Stimulated activated CD4-positive, alpha-beta T cell treated with anti-CD3 and anti-CD28 coated beads, TNF-alpha, amount 100 ng/mL, for 48 hours (primary cell): Measurements from ENCODE around the gene CYGB.
"Not testable (repeated sequence)": the region's sequence is repeated elsewhere in the genome, so short reads cannot be mapped to it uniquely, and the experiment has no call there.

Experiments used
- DNase-seq, 3 donors: peaks; one replicate each; pipeline ENCODE4 v3.0.0-alpha.2; 2020; ENCODE audit warnings: low read depth in 3 of 3

The CYGB gene

DNA sequence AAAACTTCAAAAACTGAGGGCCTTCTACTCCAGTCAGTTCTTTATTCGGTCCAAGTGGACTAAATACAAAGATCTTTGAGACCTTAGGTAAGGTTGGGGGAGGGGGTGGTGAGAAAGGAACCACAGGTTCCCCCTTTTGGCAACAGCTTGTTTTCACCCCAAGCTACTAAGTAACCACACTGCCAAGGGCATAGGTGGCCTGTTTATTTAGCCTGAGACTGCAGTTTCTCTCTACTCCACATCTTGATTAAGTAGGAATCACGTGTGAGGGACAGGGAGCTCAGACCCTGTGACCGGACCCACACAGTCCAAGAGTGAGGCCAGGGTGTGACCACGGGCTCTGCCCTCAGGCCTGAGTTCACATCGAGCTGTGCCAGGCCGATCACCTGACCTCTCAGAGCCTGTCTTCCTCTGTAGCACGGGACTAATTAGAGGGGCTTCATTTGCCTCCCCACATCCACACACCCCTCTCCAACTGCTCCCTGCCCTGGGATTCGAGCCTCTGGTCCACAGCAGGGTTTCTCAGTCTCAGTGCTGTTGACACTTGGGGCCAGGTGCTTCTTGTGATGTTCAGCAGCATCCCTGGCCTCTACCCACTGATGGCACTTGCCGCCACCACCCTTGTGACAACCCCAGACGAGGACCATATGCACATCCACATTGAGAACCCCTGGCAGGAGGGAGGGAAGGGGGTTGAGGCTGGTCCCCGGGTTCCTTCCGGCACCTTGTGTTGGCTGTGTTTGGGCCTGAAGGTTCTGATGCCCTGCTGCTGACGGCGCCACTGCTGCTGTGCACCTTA, 30.3 kb upstream of the CYGB start:
- no peak for DNase-seq

DNA sequence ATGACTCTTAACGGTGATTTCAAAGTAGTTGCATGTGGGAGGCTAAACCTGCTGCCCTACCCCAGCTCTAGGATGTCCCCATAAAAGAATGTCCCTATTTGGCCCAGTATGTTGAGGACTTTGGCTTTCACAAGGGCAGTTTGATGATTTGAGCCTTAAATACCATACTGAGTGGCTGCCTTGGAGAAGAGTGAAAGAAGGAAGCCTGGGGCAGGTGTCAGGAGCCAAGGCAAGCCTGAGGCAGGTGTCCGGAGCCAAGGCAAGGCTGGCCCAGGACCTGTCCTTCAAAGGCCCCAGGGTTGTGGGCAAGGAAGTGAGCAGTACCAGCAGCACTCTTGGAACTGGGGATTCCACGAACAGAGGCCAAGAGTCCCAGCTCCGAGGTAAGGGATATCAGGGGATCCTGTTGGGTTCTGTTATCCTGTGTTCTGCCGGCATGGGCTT, 29.5 kb upstream of the CYGB start:
- no peak for DNase-seq

DNA sequence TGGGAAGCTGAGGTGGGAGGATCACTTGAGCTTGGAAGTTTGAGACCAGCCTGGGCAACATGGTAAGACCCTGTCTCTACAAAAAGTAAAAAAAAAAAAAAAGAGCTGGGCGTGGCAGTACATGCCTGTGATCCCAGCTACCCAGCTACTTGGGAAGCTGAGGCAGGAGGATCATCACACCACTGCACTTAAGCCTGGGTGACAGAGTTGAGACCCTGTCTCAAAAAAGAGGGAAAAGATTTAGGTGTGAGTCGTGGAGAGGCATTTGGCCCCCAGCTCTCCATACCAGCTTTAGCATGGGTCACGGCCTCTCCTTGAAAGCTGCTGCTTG, 29.1 kb upstream of the CYGB start:
- DNase-seq: no peak

DNA sequence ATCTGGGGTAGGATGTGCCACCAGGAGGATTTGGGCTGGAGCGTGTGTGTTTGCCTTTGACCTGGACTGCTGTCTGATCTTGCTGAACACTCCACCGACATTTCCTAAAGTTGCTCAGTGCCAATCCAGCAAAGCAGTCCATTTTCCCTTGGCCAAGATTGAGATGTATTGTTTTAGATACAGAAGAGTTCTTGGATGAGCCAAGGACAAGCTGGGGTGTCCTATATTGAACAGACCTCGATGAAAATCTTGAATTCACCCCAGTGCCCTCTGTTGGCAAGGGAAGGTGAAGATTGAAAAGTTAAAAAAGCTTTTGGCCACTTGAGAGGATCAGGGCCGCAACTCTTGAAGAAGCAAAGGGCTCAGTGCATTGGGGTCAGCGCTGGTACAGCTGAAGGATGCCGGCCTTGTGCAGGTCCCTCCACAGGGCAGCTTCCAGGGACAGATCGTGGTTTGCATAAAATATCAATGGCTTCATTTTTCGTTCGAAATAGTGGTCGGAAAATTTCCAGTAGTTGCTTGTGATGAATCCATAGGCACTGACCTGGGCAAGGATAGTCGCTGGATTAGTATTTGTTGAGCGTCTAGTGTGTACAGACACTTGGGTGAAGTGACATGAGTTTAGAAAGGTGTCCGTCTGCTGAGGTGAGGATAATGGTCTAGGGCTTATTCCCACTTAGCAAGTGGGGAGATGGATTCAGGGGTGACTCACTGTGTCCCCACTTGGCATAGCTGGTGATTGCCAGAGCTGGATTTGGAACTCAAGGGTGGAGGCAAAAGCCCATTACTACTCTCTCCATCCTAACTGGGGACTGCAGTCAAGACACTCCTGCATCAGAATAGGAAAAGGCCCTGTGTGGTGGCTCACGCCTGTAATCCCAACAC, 28.5 kb upstream of the CYGB start:
- no peak for DNase-seq

DNA sequence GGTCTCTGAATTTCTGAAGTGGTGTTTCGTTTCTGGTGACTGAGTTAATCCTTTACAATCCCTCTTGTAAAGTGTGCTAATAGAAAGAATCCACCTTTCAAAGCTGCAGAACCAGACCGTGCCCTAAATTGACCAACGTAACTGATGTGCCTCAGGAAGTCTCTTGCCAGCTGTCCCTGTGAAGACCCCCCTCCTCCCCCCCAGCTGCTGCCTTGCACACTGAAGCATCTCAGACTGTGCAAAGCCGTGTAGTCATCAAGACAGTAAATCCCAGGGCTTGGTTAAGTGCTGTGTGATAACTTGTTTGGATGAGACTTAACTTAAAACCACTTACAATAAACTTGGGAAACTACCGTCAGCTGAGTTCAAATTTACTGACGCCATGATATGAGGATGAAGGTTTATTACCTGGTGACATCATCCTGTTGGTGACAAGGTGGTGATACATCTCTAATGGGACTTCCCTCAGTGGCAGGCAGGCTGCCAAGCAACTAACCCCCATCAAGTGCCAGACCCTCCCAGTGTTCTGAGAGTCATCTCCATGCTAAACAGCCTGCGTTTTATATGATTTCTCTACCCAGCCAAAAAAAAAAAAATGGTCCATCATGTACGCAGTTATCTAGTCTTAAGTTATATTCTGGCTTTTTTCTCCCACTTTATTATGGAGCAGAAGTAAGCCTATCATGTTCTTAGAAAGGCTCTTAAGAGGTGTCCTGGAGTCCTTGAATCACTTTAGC, 27.6 kb upstream of the CYGB start:
- not testable (repeated sequence) for DNase-seq

DNA sequence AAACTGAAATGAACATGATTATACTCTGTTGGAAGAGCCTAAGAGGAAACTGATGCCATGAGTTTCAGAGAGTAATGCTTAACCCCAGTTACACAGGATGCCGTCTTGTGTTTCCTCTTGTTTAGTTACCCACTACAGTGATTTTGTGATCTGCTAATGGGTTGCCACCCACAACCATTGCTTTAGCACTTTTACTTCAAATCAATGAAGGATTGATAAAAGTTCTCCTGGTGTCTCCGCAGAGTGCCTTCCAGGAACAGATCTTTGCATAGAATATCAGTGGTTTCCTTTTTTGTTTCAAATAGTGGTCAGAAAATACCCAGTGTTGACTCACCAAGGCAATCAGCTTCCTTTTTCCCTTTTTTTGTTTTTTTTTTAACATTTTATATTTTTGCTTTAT, 25.9 kb upstream of the CYGB start:
- DNase-seq: not testable (repeated sequence)

DNA sequence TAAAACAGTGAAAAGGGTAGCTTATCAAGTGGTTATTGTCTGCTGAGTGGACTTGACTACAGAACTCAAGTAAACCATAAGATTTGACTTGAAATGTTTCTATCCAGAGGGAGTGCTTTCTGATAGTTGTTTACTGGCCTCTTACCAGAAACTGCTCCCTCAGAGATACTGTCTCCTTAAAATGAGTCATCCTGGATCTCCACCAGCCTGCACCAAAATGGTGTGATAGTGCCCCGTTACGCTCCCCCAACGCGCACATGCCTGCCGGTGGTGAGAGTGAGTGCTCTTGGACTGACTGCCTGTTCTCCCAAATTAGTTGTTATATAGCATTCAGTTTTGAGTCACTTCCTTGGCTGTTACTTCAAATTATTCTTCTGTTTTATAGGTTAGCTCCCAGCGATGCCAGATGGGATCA, 25.2 kb upstream of the CYGB start:
- no peak for DNase-seq

DNA sequence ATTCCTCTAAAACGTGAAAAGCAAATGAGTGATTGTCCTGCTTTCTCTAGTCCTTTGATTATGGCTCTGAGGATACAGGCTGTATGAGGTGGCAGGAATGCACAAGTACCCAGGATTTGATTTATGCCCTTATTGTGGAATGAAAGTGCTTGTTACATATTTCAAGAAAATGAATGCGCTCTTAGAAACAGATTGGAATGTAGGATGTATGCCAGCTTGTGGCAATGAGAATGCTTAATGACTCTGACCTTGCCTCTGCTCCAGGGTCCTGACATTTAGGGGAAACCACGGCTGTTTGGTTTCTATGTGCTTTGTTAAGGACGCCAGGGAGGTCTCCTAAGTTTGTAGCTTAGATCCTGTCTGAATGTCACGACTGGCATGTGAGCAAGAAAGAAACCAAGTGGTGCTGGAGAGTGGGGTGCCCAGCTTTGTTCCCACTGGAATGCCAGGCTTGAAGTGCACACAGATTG, 24.3 kb upstream of the CYGB start:
- no peak for DNase-seq

DNA sequence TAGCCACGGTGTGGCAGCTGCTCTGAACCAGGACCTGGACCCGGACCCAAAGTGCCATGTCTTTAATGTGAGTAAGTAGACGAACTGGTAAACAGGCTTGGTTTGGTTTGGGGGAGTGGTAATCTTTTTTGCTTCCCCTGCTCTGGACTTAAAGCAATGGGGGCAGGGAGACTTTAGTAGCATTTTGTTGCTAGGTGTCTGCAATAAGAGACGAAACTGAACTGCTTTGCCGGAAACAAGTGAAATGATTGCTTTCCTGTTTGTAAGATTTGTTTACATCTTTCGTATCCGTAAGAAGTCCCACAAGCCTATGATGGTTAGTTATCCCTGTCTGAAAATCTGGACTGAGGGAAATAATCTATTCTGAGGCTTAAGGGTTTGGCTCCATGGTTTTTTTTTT, 23.8 kb upstream of the CYGB start:
- DNase-seq: no peak

DNA sequence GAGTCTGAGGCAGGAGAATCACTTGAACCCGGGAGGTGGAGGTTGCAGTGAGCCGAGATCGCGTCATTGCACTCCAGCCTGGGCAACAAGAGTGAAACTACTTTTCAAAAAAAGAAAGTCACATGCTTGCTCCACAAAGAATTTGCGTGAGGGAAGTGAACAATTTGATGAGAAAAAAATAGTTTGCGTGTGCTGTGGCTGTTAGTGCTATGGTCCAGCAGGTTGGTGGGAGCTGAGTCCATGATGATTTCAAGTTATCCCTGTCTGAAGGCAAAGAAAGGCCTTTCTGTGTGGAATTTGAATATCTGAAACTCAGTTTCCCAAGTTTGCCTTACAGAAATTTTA, 23.3 kb upstream of the CYGB start:
- DNase-seq: no peak

DNA sequence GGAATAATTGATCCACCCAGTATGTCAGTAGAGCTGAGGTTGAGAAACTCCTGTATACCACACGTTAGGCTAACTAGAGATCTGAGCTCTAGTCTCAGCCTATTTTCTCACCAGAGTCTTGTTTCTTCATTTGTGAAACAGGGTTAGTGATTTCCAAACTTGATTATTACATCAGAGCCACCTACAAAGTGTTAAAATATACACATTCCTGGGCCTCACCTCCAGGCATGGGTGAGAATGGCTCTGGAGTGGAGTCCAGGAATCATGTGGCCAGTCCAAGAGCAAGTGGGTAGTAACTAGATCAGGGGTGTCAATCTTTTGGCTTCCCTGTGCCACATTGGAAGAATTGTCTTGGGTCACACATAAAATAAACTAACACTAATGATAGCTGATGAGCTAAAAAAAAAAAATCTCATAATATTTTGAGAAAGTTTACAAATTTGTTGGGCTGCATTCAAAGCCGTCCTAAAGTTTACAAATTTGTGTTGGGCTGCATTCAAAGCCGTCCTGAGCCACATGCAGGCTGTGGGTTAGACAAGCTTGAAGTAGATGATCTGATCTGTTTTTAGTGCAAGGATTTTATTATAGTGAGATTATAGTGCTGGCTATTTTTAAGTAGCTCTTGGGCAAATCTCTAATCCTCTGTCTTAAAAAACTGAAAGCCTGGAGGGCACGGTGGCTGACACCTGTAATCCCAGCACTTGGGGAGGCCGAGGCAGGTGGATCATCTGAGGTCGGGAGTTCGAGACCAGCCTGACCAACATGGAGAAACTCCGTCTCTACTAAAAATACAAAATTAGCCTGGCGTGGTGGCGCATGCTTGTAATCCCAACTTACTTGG, 22.7 kb upstream of the CYGB start:
- no peak for DNase-seq

DNA sequence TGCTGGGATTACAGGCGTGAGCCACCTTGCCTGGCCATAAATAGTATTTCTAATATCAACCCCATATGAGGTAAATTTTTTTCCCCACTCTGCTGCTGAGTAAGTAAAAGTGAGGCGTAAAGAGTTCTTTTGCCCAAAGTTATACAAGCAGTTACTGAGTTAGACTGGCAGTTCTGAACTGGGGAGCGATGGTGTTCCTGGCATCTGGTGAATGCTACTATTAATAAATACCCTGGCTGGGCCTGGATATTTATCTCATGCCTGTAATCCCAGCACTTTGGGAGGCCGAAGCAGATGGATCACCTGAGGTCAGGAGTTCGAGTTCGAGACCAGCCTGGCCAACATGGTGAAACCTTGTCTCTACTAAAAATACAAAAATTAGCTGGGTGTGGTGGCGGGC, 22.0 kb upstream of the CYGB start:
- DNase-seq: not testable (repeated sequence)

DNA sequence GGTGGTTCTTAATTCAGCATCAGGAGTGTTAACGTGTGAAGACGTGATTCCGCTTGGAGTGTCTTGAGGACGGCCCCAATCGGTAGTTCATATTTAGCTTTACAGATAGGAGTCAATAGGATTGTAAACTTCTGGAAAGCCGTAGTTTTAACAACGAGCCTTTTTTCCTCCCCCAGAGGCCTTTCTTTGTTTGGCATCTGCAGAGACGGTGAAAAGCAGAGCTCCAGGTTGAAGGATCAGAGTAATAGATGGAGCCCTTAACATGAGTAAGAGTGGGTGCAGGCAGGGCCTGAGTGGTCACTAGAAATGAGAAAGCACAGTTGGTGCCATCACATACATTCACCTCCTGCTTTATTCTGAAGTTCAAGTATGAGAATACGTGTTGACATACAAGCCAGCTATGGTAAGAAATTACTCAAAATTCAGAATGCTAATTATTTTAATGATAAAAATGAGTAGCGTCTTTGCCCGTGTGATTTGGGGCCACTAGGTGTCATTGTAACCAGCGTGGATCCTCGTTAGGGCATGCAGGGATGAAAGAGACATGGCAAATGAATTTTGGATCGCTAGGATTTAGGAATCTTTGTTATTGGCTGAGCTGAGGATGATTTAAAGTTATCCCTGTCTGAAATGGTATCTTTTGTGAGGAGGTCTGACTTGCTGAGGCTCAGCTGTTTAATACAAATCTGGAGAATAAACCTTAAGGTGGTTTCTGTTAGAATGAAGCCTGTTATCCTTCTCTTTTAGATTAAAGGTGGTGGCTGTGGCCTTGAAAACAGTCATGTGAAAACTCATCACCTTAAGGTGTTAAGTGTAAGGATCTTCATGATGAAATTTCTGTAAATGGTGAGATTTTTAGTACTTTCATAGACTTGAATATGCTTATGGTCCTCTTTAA, 20.9 kb upstream of the CYGB start:
- no peak for DNase-seq

DNA sequence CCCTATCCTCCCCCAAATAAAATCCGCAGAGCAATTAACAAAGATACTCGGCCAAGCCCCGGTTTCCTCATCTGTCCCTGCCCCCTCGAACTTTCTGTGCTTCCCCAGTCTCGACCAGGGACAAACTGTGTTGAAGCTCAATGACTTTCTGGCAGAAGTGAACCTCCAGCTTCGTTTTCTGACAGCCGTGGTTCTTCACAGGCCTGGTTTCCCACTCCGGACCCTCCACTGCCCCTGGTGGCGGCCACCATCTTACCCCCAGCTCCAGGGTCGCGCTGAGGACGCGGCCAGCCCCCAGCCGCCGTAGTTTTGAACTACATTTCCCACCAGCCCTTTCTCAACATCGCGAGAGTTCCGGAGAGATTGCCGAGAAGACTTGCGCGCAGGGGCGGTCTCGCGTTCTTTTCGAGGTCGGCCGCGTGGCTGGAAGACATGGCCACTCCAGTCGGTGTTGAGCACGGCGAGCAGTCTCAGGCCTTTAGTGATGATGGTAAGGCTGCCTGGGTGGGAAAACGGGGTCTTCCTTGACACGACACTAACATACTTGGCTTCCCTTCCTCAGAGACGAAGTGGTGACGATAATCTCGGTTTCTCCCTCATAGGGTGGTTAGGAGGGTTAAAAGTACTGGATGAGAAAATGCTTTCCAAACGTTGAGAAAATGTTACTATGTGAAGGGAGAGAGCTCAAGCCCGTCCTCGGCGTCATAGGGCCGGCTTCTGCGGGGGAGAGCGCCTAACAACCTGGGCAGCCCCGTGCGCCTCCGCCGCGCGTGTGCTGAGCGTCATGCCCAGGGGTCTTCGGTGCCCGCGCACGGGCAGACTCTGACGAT, 20.1 kb upstream of the CYGB start:
- peak; percentile 90 to 91 (median 90) for DNase-seq

DNA sequence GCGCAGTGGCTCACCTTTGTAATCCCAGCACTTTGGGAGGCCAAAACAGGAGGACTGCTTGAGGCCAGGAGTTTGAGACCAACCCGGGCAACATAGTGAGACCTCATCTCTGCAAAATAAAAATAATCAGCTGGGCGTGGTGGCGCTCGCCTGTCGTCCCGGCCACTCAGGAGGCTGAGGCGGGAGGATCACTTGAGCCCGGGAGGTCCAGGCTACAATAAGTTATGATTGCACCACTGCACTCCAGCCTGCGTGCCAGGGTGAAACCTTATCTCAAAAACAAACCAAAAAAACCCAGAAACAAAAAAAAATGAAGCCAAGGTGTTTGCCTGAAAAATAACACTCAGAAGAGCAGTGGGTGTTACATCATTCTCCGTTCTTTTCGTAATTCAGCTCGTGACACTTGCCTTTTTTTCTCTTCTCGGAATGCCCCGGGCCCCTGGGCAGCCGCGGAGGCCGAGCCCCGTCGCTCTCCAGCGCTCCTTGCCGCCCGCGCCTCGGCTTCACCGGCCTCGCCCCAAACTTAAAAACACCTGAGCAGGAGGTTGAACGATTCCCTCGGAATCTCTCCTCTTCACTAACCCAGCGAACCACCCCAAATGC, 19.4 kb upstream of the CYGB start:
- DNase-seq: no peak

DNA sequence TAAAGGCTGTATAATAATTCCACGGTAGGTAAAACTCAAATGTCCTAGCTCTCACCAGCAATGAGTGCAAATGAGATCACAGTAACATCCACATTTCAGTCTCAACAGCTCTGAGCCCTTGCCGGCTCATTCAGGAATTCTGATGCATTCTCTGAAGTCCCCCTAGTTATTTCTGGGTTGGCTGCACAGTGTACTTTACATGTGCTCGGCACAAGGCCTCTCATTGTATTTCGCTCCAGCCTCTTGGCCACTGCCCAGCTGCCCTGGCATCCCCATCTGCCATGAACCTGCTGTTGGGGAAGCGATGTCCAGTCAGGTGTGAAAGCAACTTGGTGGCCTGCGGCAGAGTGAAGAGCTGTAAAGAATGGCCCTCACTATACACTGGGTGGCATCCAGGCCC, 16.6 kb upstream of the CYGB start:
- no peak for DNase-seq

DNA sequence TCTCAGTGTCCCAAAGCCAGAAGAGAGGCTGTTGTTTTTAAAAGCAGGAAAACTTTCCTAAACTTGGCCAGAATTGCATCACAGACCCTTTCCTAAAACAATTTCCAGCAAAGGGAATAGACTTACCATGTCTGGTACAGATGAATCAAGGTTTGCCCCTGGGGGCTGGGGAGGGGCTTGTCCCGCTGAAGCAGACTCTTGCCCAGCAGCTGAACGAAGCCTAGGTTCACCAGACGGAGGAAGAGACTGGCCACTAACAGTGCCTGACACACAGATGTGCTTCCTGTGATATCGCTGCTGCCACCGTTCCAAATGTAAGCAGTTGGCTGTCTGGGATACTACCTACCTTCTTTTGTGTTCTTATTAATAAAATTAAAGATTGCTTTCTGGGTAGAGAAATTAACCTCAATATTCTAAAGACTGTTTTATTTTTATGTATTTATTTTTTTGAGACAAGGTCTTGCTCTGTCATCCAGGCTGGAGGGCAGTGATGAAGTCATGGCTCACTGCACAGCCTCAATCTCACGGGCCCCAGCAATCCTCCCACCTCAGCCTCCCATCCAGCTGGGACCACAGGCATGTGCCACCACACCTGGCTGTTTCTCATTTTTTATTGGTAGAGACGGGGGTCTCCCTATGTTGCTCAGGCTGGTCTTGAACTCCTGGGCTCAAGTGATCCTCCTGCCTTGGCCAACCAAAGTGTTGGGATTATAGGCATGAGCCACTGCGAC, 15.8 kb upstream of the CYGB start:
- DNase-seq: no peak

DNA sequence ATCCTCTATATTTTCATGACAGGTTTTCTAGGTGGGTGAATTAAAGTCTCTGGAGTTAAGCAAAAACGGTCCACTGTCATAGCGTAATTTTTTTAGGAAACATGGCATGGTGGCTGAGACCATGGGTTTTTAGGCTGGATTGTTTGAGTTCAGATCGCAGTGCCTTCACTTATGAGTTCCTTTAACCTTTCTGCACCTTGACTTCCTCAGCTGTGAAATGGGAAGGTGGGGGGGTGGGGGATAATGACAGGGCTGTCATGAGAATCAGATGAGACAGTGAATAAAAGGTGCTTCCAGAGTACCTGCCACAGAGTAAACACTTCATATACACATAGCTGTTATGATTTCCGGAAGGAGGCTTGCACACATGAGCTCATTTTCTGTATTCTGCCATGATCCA, 14.2 kb upstream of the CYGB start:
- no peak for DNase-seq
